Type B pancreatic cell (in vitro differentiated cells): ENCODE measurements around the gene MFSD2B. TPM values are rescaled to one million over a fixed set of nuclear protein-coding genes. Genes with fewer than 3 reads are reported as not detected.

Experiments used
- DNase-seq: peaks from one replicate; pipeline ENCODE4 v3.0.0; 2021; ENCODE audit warnings: mixed read lengths; ENCODE audit not compliant: unreplicated experiment; ENCODE audit errors: extremely low spot score
- H3K27ac Mint-ChIP-seq: 2 replicates; pipeline ENCODE4 v1.8.0; 2021; ENCODE audit warnings: mild to moderate bottlenecking, mixed read lengths
- H3K27me3 Mint-ChIP-seq: 2 replicates; pipeline ENCODE4 v1.8.0; 2021; ENCODE audit warnings: mixed read lengths
- H3K36me3 Mint-ChIP-seq: 2 replicates; pipeline ENCODE4 v1.8.0; 2021; ENCODE audit warnings: mixed read lengths
- H3K4me1 Mint-ChIP-seq: one replicate; pipeline ENCODE4 v1.8.0; 2021; ENCODE audit warnings: mixed read lengths; ENCODE audit not compliant: unreplicated experiment
- H3K4me3 Mint-ChIP-seq: 2 replicates; pipeline ENCODE4 v1.8.0; 2021; ENCODE audit warnings: mild to moderate bottlenecking, mixed read lengths
- H3K9me3 Mint-ChIP-seq: 2 replicates; pipeline ENCODE4 v1.8.0; 2021; ENCODE audit warnings: mixed read lengths
- total RNA-seq: library from RNA; stranded (reverse); gene quantifications from 2 replicates; pipeline ENCODE4 v1.2.1, GENCODE V29; 2021; ENCODE audit warnings: low replicate concordance
- TF ChIP-seq, protein P1 (sequence below): fragments of 200-600 bp; sonication (generic); conservative IDR thresholded peaks from 2 replicates; pipeline ENCODE4 v1.5.0; 2021; ENCODE audit warnings: antibody characterized with exemption, mild to moderate bottlenecking

MFSD2B gene
- total RNA-seq, 1 donor from 2014 or later, result not detected

DNA sequence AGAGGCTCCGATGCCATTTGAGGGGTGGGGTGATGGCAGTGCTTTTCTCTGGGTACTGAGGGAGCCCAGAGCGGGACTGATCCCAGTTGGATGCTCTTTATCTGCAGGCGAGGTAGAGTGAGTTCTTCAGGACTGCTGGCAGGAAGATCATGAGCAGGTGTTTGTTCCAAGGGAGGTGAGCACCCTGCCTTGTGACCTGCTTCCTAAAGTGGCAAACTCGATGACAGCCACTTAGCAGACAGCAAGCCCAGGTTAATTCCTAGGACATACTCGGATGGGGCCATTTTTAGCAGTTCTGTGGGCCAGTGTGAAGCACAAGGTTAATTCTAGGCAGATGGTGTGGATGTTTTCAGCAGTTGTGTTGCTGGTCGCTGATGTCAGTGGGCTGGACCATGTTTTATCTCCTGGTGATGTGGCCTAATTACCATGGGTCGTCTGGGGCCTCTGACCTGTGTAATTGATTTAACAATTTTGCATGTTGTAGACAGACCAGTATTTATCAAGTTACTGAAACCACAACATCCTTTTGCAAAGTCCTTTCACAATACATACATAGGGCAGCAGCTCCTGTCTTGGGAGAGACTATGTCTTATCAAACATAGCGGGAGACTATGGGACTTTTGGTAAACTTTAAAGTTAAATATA lies 44.6 kb downstream of the MFSD2B start:
- H3K36me3 Mint-ChIP-seq, result no peaks in the 10 kb centered on the region
- no peaks in the 10 kb centered on the region for H3K27me3 Mint-ChIP-seq
- H3K4me1 Mint-ChIP-seq, result no peaks in the 10 kb centered on the region
- TF ChIP-seq, protein P1, sequence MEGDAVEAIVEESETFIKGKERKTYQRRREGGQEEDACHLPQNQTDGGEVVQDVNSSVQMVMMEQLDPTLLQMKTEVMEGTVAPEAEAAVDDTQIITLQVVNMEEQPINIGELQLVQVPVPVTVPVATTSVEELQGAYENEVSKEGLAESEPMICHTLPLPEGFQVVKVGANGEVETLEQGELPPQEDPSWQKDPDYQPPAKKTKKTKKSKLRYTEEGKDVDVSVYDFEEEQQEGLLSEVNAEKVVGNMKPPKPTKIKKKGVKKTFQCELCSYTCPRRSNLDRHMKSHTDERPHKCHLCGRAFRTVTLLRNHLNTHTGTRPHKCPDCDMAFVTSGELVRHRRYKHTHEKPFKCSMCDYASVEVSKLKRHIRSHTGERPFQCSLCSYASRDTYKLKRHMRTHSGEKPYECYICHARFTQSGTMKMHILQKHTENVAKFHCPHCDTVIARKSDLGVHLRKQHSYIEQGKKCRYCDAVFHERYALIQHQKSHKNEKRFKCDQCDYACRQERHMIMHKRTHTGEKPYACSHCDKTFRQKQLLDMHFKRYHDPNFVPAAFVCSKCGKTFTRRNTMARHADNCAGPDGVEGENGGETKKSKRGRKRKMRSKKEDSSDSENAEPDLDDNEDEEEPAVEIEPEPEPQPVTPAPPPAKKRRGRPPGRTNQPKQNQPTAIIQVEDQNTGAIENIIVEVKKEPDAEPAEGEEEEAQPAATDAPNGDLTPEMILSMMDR, result no peak
- DNase-seq, result no peak
- H3K9me3 Mint-ChIP-seq, result no peaks in the 10 kb centered on the region
- H3K27ac Mint-ChIP-seq, result no peak overlapping the region
- H3K4me3 Mint-ChIP-seq, result no peak overlapping the region

DNA sequence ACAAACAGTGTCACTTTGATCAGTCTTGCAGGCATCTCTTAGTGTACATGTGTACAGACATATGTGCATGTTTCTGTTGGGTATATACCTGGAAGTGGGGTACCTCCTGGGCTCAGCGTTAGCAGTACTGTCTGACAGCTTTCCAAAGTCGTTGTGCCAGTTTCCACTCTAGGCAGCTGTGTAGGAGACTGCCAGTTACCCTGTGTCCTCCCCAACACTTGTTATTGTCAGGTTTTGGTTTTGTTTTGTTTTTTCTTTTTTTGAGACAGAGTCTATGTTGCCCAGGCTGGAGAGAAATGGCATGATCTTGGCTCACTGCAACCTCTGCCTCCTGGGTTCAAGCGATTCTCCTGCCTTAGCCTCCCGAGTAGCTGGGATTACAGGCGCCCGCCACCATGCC lies 45.9 kb downstream of the MFSD2B start:
- H3K27me3 Mint-ChIP-seq, result no peaks in the 10 kb centered on the region
- no peaks in the 10 kb centered on the region for H3K36me3 Mint-ChIP-seq
- TF ChIP-seq, protein P1, result no peak
- H3K27ac Mint-ChIP-seq, result no peak overlapping the region
- no peaks in the 10 kb centered on the region for H3K9me3 Mint-ChIP-seq
- H3K4me1 Mint-ChIP-seq, result no peaks in the 10 kb centered on the region
- no peak overlapping the region for H3K4me3 Mint-ChIP-seq
- DNase-seq, result no peak

DNA sequence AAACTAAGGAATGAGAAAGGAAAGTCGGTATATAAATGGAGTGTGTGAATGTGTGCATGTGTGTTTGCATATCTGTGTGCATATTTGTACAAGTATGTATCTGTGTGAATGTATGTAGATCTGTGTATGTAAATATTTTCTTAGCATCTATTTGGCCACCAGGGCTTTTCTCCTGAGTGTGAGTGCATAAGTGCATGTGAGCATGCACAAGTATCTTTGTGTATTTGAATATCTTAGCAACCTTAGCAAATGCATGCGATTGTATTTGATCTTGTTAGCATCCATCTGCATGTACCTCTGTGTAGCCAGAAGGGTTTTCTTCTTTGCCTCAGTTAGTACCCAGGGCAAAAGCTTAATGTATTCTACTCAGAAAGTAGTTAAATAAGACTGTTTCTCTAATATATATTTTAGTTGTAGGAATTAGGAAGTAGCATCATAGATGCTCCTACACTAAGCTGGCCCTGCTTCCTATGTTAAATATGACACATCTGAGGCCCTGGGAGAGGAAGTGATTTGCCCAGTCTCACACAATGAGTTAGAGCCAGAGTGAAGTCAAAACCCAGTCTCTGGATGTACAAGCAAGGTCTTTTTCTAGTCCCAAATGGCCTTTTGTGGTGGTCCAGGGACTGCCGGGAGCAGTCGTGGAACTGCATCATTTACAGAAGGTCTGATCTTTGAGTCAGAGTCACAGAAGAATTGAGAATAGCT lies 48.8 kb downstream of the MFSD2B start:
- no peaks in the 10 kb centered on the region for H3K9me3 Mint-ChIP-seq
- TF ChIP-seq, protein P1, result peak; percentile 19
- H3K4me1 Mint-ChIP-seq, result no peaks in the 10 kb centered on the region
- DNase-seq, result no peak
- H3K36me3 Mint-ChIP-seq, result no peaks in the 10 kb centered on the region
- H3K27me3 Mint-ChIP-seq, result no peaks in the 10 kb centered on the region
- H3K27ac Mint-ChIP-seq, result no peak overlapping the region
- no peak overlapping the region for H3K4me3 Mint-ChIP-seq

DNA sequence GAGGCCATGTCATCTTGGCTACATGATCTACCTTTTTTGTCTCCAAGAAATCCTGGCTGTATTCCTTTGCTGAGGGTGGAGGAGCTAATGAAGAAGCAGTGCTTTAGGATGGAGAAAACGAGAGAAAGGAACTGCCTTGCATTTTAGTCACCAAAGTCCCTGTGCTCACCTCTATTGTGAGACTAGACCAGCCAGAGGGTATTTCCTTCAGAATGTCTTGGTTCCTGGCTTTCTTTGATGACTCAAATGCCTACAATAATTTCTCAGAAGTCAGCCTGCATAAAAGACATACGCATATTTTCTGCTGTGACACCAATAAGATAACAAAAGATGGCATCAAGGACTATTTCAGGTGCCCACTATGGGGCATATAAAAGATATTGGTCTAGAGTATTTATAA lies 55.5 kb downstream of the MFSD2B start:
- Mint-ChIP-seq H3K36me3 (peaks cover 8% of the 10 kb centered on the region), H3K27ac (no peak overlapping the region)
- no peak for DNase-seq

DNA sequence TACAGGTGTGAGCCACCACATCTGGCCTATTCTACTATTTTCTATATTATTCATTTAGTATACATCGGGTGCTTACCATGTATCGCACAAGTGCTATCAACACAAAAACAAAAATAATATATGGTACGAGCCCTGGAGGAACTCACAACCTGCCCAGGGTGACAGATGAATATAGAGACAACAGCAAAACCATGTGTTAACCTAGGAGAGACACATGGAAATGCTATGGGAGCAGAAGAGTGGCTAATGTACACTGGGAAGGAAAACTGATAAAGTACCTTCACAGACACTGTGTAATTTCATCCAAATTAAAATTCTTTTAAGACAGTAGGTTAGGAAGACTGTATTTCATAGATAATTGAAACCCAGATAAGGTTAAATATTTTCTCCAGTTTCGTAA lies 62.4 kb downstream of the MFSD2B start:
- Mint-ChIP-seq H3K36me3 (peaks cover 26% of the 10 kb centered on the region), H3K4me1 (peaks cover 23% of the 10 kb centered on the region), H3K27ac (no peak overlapping the region), H3K9me3 (no peaks in the 10 kb centered on the region), H3K27me3 (no peaks in the 10 kb centered on the region), H3K4me3 (no peak overlapping the region)
- no peak for DNase-seq
- TF ChIP-seq, protein P1, result no peak

More for the DNA sequence above, 55.5 kb downstream of the MFSD2B start:
- Mint-ChIP-seq H3K27me3 (no peaks in the 10 kb centered on the region), H3K4me1 (no peaks in the 10 kb centered on the region), H3K4me3 (no peak overlapping the region), H3K9me3 (no peaks in the 10 kb centered on the region)
- TF ChIP-seq, protein P1, result no peak
